ENCODE measurements around the gene FRS2.
"Not testable (repeated sequence)": the region's sequence is repeated elsewhere in the genome, so short reads cannot be mapped to it uniquely, and the experiment has no call there.

Gene FRS2

DNA sequence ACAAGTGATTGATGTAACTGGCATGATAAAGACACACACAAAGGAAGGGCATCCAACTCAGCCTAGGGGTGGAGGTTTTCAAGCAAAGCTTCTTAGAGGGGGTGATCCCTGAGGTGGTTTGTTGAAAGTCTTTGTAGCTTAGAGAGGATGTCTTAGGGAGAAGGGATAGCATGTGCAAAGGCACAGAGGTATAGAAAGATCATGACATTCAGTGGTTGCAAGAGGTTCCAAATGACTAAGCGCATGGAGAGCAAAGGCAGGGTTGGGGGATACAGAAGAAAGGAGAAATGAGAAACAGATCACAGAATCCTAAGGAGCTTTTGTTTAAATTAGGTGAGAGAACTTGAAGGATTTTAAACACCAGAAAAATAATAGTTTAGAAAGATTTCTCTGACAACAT lies 109.9 kb downstream of the FRS2 start:
- no peak for DNase-seq (ENCODE audit: low read depth in 2 of 2)

DNA sequence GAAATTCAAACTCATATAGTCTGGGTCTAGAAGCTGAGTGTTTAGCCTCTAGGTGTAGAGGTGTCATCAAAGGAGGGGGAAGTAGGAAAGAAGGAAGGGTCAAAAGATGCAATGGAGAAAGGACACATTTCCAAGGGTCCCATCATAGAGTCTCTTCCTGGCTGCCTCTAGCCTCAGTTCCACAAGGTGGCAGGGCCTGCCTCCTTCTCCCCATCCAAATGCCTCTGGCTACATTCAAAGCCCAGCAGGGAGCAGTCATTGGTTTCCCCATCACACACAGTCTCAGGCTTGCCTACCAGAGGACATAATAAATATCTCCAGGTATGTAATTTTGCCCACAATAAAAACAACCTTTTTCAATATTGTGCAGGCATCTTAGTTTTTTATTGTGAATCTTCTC lies 113.0 kb downstream of the FRS2 start:
- no peak for DNase-seq (ENCODE audit: low read depth in 2 of 2)

DNA sequence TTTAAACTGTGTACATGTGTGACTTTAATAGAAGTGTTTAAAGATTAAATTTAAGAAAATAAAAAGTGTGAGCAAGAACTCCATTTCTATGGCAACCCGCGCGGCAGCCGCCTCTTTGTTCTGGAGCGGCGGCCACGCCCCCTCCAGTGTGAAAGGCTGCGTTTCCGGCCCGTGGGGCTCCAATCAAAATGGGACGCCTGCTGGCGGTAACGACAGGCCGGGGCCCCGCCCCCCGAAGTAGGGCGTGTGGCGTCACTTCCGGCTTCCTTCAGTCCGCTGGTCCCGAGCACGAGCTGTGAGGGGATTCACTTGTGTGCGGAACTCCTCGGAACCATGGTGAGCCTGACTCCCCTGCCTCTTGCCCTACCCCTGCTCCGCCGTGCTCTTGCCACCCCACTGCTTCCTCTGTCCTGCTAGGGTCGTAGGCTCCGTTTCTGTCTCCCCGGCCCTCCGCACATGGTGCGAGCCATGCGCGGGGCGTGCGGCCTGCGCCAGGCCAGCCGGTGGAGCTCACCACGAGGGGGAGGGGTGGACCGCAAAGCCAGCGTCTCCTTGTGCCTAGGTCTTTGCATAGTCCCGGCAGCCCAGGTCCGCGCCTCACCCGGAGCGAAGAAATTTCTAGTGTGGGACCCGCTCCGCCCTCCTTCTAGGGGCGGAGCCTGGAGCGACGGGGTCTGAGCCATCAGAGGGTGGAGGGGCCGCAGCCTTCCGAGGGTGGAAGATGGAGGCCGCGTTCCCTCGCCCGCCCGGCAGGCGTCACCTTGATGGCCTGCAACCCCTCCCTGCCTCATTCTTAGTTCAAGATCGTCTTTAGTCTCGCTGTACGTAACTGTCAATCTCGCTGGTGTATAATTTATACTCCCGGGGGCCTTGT lies 115.2 kb downstream of the FRS2 start, which contains the start of gene CCT2:
Gene CCT2, plus strand, starts transcription at position 271 of the 874 bp plus-strand sequence. Its CDS starts 63 bp downstream, at position 334.
- peak; percentile 95 for DNase-seq (ENCODE audit: low read depth in 2 of 2)

DNA sequence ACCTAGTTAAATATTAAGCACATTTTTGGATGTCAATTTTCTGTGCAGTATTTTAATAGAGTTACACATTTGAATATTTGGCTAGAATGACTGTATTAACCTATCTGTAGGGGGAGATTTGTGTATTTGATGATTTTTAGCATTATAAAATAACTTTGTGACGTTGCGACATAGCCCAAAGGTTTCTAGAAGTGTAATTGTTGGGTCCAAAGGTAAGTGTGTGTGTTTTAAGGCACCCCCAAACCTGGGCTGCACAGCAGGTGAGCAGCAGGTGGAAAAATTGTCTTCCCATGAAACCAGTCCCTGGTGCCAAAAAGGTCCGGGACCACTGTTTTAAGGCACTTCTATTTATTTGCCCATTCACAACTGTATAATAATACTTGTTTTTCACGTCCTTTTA lies 118.3 kb downstream of the FRS2 start:
- no peak for DNase-seq (ENCODE audit: low read depth in 2 of 2)

DNA sequence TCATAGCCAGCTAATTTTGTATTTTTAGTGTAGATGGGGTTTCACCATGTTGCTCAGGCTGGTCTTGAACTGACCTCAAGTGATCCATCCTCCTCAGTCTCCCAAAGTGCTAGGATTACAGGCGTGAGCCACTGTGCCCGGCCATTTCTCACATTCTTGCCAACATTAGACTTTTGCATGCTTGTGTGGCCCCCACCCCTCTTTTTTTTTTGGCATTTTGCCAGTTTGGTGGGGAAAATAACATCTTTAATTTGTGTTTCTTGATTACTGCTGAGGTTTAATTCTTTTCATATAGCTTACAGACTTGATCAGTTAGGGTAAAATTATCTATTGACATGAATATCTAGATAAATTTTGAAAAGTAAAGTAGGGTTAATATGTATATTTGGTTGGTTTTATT lies 118.9 kb downstream of the FRS2 start:
- no peak for DNase-seq (ENCODE audit: low read depth in 2 of 2)

DNA sequence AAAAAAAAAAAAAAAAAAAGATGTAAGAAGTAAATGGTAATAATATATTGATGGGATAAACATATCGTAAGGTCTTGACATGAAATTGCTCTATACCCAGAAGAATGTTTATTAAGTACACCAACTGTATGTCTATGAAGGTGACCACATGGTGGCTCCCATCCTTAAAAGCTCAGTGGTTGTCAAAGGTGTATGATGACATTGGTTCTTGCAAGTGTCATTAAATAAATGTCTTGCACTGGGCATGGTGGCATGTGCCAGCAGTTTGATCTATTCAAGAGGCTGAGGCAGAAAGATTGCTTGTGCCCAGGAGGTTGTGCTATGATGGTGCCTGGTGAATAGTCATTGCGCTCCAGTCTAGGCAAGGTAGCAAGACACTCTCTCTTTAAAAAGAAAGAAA lies 125.5 kb downstream of the FRS2 start:
- DNase-seq (ENCODE audit: low read depth in 2 of 2), result no peak

DNA sequence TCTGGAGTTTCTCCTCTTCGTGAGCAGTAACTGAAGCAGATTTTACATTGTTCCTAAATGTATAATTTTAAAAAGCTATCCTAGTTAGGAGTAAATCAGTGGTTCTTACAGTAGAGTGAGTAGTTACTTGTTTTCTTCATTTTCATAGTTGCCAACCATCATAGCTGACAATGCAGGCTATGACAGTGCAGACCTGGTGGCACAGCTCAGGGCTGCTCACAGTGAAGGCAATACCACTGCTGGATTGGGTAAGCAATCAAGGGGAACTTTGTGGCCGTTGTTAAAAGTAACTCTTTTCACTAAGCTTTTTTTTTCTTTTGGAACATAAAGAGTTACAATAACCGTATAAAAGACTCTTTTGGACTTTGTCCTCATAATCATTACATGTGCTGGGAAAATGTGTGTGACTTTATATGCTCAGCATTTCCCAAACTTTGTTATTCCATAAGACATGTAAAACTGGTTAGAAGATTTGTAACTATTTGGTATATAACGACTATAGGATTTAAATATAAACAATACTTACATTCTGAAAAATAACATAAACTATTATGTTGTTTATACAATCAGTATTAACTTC lies 128.1 kb downstream of the FRS2 start:
- DNase-seq (ENCODE audit: low read depth in 2 of 2), result no peak

DNA sequence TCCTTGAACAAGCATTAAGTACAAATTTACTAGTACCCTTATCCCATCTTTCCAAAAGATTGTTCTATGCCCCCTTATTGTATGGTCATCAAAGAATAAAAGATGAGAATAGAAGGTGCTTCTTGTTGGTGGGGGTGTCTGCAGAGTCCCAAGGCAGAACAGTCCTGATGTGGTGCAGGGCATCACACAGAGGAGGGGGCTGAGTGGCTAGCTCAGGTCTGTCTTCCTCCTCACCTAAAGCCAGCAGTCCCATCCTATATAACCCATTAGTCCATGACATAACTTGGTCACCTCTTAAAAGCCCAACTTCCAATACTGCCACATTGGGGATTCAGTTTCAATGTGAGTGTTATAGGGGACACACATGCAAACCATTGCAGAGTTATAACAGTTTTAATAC lies 130.6 kb downstream of the FRS2 start:
- no peak for DNase-seq (ENCODE audit: low read depth in 2 of 2)

DNA sequence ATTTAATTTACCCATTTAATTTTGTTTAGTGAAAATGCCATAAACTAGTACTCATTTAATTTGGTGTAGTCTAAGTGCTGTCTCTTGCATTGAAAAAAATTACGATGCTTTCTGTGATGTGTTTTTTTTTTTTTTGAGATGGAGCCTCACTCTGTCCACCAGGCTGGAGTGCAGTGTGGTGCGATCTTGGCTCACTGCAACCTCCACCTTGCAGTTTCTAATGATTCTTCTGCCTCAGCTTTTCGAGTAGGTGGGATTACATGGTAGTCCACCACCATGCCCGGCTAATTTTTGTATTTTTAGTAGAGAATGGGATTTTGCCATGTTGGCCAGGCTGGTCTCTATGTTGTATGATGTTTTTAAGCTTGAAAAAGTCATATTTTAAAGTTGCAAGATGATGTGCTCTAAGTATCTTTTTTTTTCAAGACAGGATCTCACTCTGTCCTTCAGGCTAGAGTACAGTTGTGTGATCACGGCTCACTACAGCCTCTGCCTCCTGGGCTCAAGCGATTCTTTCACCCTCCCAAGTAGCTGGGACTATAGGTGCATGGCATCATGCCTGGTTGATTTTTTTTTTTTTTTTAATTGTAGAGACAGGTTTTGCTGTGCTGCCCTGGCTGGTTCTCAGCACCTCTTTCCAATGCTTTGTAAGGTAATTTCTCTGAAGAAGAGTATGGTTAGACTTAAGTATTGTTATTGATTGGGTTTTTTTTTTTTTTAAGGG lies 131.9 kb downstream of the FRS2 start:
- DNase-seq (ENCODE audit: low read depth in 2 of 2), result no peak

DNA sequence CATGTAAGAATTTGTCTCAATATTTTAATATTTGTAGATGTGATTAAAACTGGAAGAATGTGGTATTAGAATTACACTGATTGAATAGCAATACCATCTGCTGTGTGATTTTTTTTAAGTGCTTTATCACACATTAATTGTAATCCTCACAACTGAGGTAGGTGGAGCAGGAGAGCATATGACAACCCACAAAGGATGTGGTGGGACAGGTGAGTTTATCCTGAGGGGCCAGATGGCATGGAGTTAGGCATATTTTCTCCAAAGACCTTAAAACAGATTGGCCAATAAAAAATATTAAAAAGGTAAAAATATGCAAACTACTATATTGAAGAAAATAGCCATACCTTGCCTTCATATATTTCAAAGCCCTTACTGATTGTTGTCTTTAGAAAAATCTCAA lies 132.8 kb downstream of the FRS2 start:
- DNase-seq (ENCODE audit: low read depth in 2 of 2), result no peak

DNA sequence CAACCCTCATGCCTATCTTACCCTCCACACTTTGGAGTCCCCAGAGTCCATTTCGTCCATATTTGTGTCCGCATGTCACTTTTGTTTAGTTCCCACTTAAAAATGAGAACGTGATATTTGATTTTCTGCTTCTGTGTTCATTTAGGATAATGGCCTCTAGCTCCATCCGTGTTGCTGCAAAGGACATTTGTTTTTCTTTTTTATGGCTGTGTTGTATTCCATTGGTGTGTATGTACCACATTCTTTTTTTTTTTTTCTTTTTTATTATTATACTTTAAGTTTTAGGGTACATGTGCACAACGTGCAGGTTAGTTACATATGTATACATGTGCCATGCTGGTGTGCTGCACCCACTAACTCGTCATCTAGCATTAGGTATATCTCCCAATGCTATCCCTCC lies 133.4 kb downstream of the FRS2 start:
- not testable (repeated sequence) for DNase-seq (ENCODE audit: low read depth in 2 of 2)

DNA sequence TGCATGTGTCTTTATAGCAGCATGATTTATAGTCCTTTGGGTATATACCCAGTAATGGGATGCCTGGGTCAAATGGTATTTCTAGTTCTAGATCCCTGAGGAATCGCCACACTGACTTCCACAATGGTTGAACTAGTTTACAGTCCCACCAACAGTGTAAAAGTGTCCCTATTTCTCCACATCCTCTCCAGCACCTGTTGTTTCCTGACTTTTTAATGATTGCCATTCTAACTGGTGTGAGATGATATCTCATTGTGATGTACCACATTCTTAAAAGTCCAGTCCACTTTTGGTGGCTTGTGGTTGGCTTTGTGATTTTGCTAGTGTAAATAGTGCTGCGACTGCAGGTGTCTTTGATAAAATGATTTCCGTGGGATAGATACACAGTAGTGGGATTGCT lies 134.1 kb downstream of the FRS2 start:
- not testable (repeated sequence) for DNase-seq (ENCODE audit: low read depth in 2 of 2)

DNA sequence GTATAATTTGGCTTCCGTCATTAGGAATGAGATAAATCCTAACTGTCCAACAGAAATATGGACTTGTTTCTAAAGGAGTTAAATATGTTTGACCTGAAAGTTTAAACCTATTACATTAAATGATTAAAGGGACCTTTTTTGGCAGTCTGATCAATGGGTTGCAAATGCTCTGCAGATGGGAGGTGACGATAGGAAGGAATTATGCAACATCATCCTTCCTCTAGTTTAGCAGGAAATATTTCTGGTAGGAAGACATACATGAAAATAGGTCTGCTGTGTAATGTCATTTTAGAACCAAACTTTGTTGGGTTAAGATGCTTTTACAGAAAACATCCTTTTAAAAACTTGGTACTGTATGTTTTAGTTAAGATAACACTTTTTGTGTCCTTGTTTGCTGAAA lies 137.9 kb downstream of the FRS2 start:
- DNase-seq (ENCODE audit: low read depth in 2 of 2), result no peak

DNA sequence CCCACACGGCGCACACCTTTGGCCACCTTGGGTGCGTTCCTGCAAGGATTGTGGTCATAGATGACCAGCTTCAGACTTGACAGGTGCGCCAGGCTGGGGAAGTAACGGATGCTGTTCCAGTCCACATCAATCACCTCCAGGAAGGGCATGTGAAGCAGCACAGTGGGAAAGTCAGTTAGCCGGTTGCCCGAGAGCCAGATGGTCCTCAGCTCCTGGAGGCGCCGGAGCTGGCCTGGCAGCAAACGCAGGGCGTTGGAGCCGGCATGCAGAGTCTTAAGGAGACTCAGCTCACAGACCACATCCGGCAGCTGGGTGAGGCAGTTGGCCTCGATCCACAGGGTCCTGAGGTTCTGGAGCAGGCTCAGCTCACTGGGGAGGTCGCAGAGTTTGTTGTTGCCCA lies 139.9 kb downstream of the FRS2 start:
- DNase-seq (ENCODE audit: low read depth in 2 of 2), result no peak

DNA sequence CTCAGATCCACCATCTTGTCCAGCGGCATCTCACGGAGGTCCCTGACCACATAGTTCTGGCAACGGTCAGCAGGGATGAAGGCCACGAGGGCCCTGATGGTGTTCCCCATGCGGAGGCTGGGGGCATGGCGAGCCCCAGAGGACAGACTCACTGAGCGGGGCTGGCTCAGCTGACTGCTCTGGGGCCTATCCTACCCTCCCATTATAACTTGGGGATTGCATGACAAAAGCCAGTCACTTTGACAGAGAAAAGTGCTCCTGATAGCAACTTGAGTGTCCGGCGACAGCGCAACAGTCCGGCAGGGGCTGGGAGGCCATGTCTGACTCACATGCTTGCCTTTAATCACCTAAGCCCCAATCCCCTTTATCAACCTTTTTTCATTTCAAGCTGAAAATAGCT lies 140.5 kb downstream of the FRS2 start, which contains the start of gene LRRC10:
Gene LRRC10, minus strand, starts transcription at position 179 of the 400 bp plus-strand sequence. Its CDS starts 69 bp downstream, at position 110.
- DNase-seq (ENCODE audit: low read depth in 2 of 2), result no peak

DNA sequence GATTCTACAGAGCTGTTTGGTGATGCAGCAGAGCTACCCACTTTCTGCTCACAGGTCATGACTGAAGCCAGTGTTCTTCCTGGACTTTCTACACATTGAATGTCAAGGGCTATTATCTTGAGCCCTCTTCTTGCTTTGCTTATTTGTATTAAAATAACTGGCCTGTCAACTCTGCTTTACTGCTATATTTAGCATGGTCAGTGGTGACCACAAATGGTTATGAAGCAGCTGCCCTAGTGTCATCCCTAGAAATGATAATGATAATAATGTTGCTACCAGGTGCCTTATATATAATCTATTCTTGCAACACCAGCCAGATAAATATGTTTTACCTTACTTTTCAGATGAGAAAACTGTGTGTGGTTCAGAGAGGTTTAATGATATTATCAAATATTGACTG lies 143.2 kb downstream of the FRS2 start:
- DNase-seq (ENCODE audit: low read depth in 2 of 2), result no peak

DNA sequence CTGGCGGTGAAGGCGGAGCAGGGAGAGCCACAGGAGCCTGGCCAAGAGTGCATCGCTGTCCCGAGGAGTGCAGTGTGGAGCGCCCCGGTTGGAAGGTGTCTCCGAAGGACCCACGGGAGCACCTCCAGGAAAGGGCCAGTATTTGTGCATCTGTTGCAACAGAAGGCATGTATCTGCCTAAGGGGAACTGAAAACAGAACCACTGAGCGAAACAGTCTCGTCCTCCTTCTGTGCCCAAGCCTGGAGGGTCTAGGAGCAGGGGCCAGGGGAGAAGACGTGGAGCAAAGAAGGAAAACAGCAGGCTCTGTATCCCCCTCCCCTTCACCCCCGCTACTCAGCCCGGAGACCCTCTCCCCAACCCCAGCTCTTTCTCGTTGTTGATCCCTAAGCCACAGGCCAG lies 145.8 kb downstream of the FRS2 start:
- no peak for DNase-seq (ENCODE audit: low read depth in 2 of 2)

DNA sequence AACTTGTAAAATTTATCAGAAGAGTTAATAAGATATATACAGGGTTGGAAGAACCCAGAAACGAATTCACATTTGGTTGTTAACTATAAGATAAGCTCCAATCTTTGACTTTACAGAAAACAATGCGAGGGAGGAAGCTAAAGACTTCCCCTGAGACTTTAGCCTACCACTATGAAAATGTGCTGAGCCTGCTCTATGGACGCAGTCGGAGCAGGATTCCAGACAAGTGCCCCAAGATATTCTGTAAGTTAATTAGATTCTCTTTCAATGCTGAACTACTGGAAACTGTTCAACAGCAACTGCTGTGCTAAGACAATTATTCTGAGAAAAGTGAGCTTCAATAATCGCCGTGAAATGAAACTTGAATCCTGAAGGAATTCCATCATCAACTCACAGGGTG lies 148.9 kb downstream of the FRS2 start:
- DNase-seq (ENCODE audit: low read depth in 2 of 2), result no peak

DNA sequence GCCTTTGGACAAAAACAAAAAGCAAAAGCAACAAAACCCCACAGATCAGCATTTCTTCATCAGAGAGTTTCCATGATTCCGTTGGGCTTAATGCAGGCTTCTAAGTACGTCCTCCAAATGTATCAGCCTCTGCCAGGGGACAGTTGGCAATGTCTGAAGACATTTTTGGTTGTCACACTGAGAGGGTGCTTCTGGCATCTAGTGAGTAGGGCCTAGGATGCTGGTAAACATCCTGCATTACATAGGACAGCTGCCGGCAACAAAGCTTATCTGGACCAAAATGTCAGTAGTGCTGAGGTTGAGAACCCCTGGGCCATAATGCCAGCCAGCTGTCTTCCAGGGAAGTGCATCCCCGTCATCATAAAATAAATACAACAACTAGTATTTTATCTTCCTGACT lies 149.9 kb downstream of the FRS2 start:
- no peak for DNase-seq (ENCODE audit: low read depth in 2 of 2)

DNA sequence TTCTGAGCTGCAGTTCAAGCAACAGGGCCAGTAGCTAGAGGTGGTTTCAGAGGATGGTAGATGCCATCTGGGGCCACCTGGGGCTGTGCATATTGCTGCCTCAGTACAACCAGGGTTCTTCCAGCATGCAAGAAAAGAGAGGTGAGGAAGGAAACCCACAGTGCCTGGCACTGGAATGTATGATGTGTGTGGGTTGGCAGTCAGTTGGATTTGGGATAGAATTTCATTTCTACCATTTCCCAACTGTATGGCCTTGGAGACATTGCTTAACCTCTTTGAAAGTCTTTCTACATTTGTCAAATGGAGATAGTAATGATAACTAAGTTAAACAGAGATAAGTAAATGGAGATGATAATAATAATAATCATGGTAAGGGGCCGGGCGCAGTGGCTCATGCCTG lies 150.7 kb downstream of the FRS2 start:
- no peak for DNase-seq (ENCODE audit: low read depth in 2 of 2)

DNA sequence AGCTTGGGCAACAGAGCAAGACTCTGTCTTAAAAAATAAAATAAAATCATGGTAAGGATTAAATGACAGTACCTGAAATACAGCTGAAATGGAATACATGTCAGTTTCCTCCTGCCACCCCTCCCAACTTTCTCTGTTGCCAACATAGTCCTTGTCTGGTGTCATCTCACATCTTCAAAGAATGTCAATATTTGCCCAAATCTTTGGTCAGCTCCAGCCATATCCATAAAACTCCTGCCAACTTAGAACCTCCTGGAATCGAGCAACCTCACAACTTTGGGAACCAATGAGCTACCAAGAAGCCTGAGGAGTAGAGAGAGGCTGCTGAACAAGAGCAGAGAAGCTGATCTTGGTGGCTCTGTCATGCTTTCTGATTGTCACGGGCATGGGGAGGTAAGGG lies 151.4 kb downstream of the FRS2 start:
- no peak for DNase-seq (ENCODE audit: low read depth in 2 of 2)

DNA sequence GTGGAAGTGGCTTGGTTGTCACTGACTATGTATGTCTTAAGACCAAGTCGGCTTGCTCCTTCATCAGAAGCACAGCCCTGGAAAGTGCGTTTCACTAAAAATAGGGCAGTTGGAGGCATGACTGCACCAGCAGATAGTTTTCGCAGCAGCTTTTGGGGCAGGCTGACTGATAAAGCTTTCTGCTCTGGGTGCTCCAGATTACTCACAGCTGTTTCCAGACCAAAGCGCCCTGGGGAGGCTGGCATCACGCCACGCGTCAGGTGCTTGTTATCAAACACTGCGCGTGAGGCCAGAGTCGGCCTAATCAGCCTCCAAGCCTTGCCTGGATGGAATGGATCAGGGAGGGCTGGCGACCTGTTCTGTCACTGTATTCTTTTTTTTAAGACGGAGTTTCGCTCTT lies 153.8 kb downstream of the FRS2 start:
- no peak for DNase-seq (ENCODE audit: low read depth in 2 of 2)

DNA sequence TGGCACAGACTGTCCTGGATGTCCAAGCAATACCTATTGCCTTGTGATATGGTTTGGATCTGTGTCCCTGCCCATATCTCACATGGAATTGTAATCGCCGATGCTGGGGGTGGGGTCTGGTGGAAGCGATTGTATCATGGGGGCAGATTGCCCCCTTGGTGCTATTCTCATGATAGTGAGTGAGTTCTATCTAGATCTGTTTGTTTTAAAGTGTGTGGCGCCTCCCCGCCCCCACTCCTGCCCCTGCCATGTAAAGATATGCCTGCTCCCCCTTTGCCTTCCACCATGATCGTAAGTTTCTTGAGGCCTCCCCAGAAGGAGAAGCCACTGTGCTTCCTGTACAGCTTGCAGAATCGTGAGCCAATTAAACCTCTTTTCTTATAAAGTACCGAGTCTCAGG lies 157.3 kb downstream of the FRS2 start:
- no peak for DNase-seq (ENCODE audit: low read depth in 2 of 2)

All from stimulated activated CD4-positive, alpha-beta T cell treated with anti-CD3 and anti-CD28 coated beads, Interleukin-1b, Interleukin-23, amount 100 ng/mL, for 4 hours (primary cell).